K562 (cell line): ENCODE measurements around the gene COL13A1. TPM values are rescaled to one million over a fixed set of nuclear protein-coding genes. Genes with fewer than 3 reads are reported as not detected.

Experiments
- ATAC-seq: fragments of 200-7000 bp; cut with Tn5 transposase; 3 replicates; pipeline ENCODE4 v1.9.1; 2020; ENCODE audit warnings: moderate library complexity
- BruUV-seq: library from RNA; stranded (reverse); fragments of 400-500 nt; replicated peaks from 2 replicates; lab custom pipeline; 2021; lab: Mats Ljungman, UMichigan
- CTCF ChIA-PET: fragments of 300-600 bp; formaldehyde crosslinking; extraction: SDS; loops from one replicate; lab custom pipeline; 2021; ENCODE audit warnings: low intra/inter-chr PET ratio; lab: Yijun Ruan, JAX
- POLR2A ChIA-PET: fragments of 300-600, 350-650 bp; sonication (Branson Sonifier 250); formaldehyde crosslinking; extraction: SDS; loops from one replicate; lab custom pipeline; 2021; ENCODE audit warnings: antibody characterized with exemption, inconsistent platforms; lab: Yijun Ruan, JAX
- DNase-seq, 4 experiments: peaks; one replicate each; pipeline versions ENCODE4 v3.0.0 to v3.0.0-alpha.2; 2011 to 2018; ENCODE audit warnings: low spot score in 3 of 4, mixed read lengths in 3 of 4; ENCODE audit errors: extremely low read depth in 1 of 4
- FAIRE-seq: peaks from 2 replicates; lab custom pipeline; 2011; peaks lifted over from hg19 to GRCh38; lab: Jason Lieb, UNC
- H2AFZ ChIP-seq: 2 replicates; pipeline ENCODE4 v1.6.0; 2011; ENCODE audit warnings: low read depth, low read length, control low read depth, inconsistent platforms
- H3K27ac ChIP-seq: fragments of 200-600 bp; 3 replicates; pipeline ENCODE4 v1.8.0; 2011; ENCODE audit warnings: low read depth, mild to moderate bottlenecking, control low read depth, inconsistent platforms, low read length, moderate library complexity, mixed read lengths; ENCODE audit errors: extremely low read depth
- H3K27me3 ChIP-seq, 2 experiments: fragments of 300-600 bp in 1 of 2; 2 replicates in 1 of 2; 3 replicates in 1 of 2; pipeline versions ENCODE4 v1.6.0 to v1.8.0; 2011; ENCODE audit warnings: inconsistent platforms in 2 of 2, low read length in 2 of 2, mild to moderate bottlenecking in 1 of 2, mixed read lengths in 1 of 2, moderate library complexity in 1 of 2; ENCODE audit not compliant: control insufficient read depth in 2 of 2, insufficient read depth in 2 of 2
- H3K36me3 ChIP-seq: fragments of 300-600 bp; 3 replicates; pipeline ENCODE4 v1.8.0; 2011; ENCODE audit warnings: mild to moderate bottlenecking, low read length, inconsistent platforms; ENCODE audit not compliant: control insufficient read depth, insufficient read depth
- H3K4me1 ChIP-seq, 2 experiments: fragments of 200-600 bp in 1 of 2; replicated peaks in 1 of 2; 2 replicates in 1 of 2; 3 replicates in 1 of 2; pipeline versions ENCODE4 v1.5.1 to v1.8.0; 2011; ENCODE audit warnings: inconsistent platforms in 2 of 2, low read length in 2 of 2, mild to moderate bottlenecking in 1 of 2, mixed read lengths in 1 of 2, moderate library complexity in 1 of 2; ENCODE audit not compliant: control insufficient read depth in 2 of 2, insufficient read depth in 2 of 2
- H3K4me2 ChIP-seq: 2 replicates; pipeline ENCODE4 v1.6.1; 2011; ENCODE audit warnings: low read length, control low read depth, inconsistent platforms, mixed read lengths; ENCODE audit not compliant: insufficient read depth
- H3K4me3 ChIP-seq: fragments of 200-600 bp; sonication (generic), shearing (Covaris generic); 2 replicates; pipeline ENCODE4 v1.5.1; 2016; ENCODE audit warnings: control low read depth, inconsistent platforms
- H3K79me2 ChIP-seq: fragments of 200-600 bp; 3 replicates; pipeline ENCODE4 v1.8.0; 2011; ENCODE audit warnings: low read length, inconsistent platforms; ENCODE audit not compliant: control insufficient read depth, insufficient read depth
- H3K9ac ChIP-seq, 2 experiments: 2 replicates each; pipeline versions ENCODE4 v1.6.0 to v1.6.1; 2011; ENCODE audit warnings: low read depth in 2 of 2, low read length in 2 of 2, control low read depth in 1 of 2, inconsistent platforms in 1 of 2, mild to moderate bottlenecking in 1 of 2, mixed read lengths in 1 of 2; ENCODE audit not compliant: insufficient read depth in 1 of 2
- H3K9me1 ChIP-seq: one replicate; pipeline ENCODE4 v1.6.0; 2011; ENCODE audit warnings: inconsistent platforms, mild to moderate bottlenecking, low read length, moderate library complexity; ENCODE audit not compliant: control insufficient read depth, insufficient read depth
- H3K9me3 ChIP-seq: replicated peaks from 2 replicates; pipeline ENCODE4 v1.5.1; 2011; ENCODE audit warnings: low read depth, low read length, inconsistent platforms; ENCODE audit not compliant: control insufficient read depth, insufficient read depth
- H4K20me1 ChIP-seq: replicated peaks from 2 replicates; pipeline ENCODE4 v1.6.1; 2011; ENCODE audit warnings: low read length, inconsistent platforms, mixed read lengths; ENCODE audit not compliant: control insufficient read depth, insufficient read depth
- CBFA2T3 ChIP-seq: fragments of 450-650 bp; IDR thresholded peaks from 2 replicates; pipeline ENCODE4 v1.6.1; 2017
- MCM3 ChIP-seq: fragments of 450-650 bp; IDR thresholded peaks from 2 replicates; pipeline ENCODE4 v1.6.1; 2016
- MEF2D ChIP-seq: conservative IDR thresholded peaks from 2 replicates; pipeline ENCODE4 v1.6.1; 2016; ENCODE audit warnings: low read depth, missing genetic modification characterization, missing compliant biosample characterization
- MIER1 ChIP-seq: fragments of 450-650 bp; IDR thresholded peaks from 2 replicates; pipeline ENCODE4 v1.6.1; 2016; ENCODE audit warnings: antibody characterized with exemption, mild to moderate bottlenecking, low read depth
- NR3C1 ChIP-seq: sonication (generic); formaldehyde crosslinking; IDR thresholded peaks from 2 replicates; pipeline ENCODE4 v1.8.1; 2022; ENCODE audit warnings: missing genetic modification reagents
- POLR2AphosphoS2 ChIP-seq: IDR thresholded peaks from 2 replicates; pipeline ENCODE4 v1.6.1; 2012; ENCODE audit warnings: low read length, improper control_type of control experiment
- SRF ChIP-seq, 2 experiments: fragments of 250-450, 450-650 bp in 1 of 2; sonication (Bioruptor Pico) in 1 of 2; sonication (generic) in 1 of 2; formaldehyde crosslinking; IDR thresholded peaks; 2 replicates each; pipeline versions ENCODE4 v1.5.0 to v1.5.1; 2020 to 2022; ENCODE audit warnings: mild to moderate bottlenecking in 1 of 2, missing genetic modification reagents in 1 of 2
- SRSF1 ChIP-seq: fragments of 200-400 bp; formaldehyde crosslinking; IDR thresholded peaks from 2 replicates; pipeline ENCODE4 v1.6.1; 2017; ENCODE audit warnings: mild to moderate bottlenecking, low read depth, low read length, moderate library complexity
- SRSF3 ChIP-seq: fragments of 200-400 bp; formaldehyde crosslinking; IDR thresholded peaks from 2 replicates; pipeline ENCODE4 v1.6.1; 2016; ENCODE audit warnings: mild to moderate bottlenecking, low read length, moderate library complexity; ENCODE audit not compliant: insufficient read depth
- ZNF197 ChIP-seq: fragments of 200-800 bp; sonication (Bioruptor generic); IDR thresholded peaks from 2 replicates; pipeline ENCODE4 v1.6.1; 2016; ENCODE audit warnings: low read depth, missing genetic modification characterization, missing compliant biosample characterization
- ZNF444 ChIP-seq: fragments of 250-450 bp; sonication (Bioruptor Pico); IDR thresholded peaks from 2 replicates; pipeline ENCODE4 v1.4.0; 2020; ENCODE audit warnings: mild to moderate bottlenecking, moderate library complexity
- ZNF589 ChIP-seq: fragments of 200-800 bp; sonication (Bioruptor generic); IDR thresholded peaks from 2 replicates; pipeline ENCODE4 v1.6.1; 2016; ENCODE audit warnings: low read depth, missing genetic modification characterization, missing compliant biosample characterization
- ZNF644 ChIP-seq: fragments of 200-800 bp; sonication (Bioruptor generic); IDR thresholded peaks from 2 replicates; pipeline ENCODE4 v1.6.1; 2016; ENCODE audit warnings: low read depth, missing genetic modification characterization, missing compliant biosample characterization
- ZNF785 ChIP-seq: fragments of 250-450 bp; sonication (Bioruptor Pico); IDR thresholded peaks from 2 replicates; pipeline ENCODE4 v1.4.0; 2020; ENCODE audit warnings: mild to moderate bottlenecking
- ZSCAN32 ChIP-seq: fragments of 450-650 bp; formaldehyde crosslinking; IDR thresholded peaks from 2 replicates; pipeline ENCODE4 v1.4.0; 2020; ENCODE audit warnings: mild to moderate bottlenecking, moderate library complexity
- WGBS: fragments of 100-300 bp; shearing (Covaris generic); methylation state at CpG from one replicate; pipeline ENCODE4 v1.1.6; 2016; ENCODE audit warnings: low coverage, mixed read lengths; ENCODE audit not compliant: insufficient coverage; ENCODE audit errors: missing lambda C conversion rate; 5-methylcytosine and 5-hydroxymethylcytosine counted together
- in situ Hi-C: fragments of 300-500 bp; cut with MboI; formaldehyde crosslinking; loops from 4 replicates; pipeline ENCODE4 v1.15.0; 2018; ENCODE audit warnings: inconsistent platforms, mixed read lengths
- intact Hi-C: fragments of 100-400 bp; cut with micrococcal nuclease; formaldehyde crosslinking; loops from 2 replicates; pipeline ENCODE4 v1.14.2; 2022
- polyA plus RNA-seq, 8 experiments: library from polyadenylated mRNA; depleted of rRNA in 4 of 8; stranded (reverse) in 5 of 8; unstranded in 3 of 8; fragments of >200 nt; fragmentation: Nextera tagmentation in 2 of 8; fragmentation: Illumina TruSeq in 1 of 8; extraction: Ambion mirVana in 2 of 8; extraction: Trizol in 1 of 8; gene quantifications; 2 replicates each; pipeline versions ENCODE4 v1.2.1 to v1.2.3, GENCODE V29; 2011 to 2014; ENCODE audit warnings: inconsistent platforms in 1 of 8, missing spikeins in 1 of 8
- total RNA-seq, 7 experiments: library from RNA; depleted of rRNA in 6 of 7; stranded (reverse); fragments of >200 nt in 6 of 7; fragmentation: Illumina TruSeq in 2 of 7; extraction: Trizol in 2 of 7; gene quantifications; 2 replicates each; pipeline versions ENCODE4 v1.2.1 to v1.2.3, GENCODE V29; 2011 to 2021; ENCODE audit warnings: low replicate concordance in 1 of 7
- TF ChIP-seq, protein P1 (sequence below): fragments of 250-450 bp; sonication (Bioruptor Pico); IDR thresholded peaks from 2 replicates; pipeline ENCODE4 v1.4.0; 2020

The COL13A1 gene
- total and polyA plus RNA-seq, 9 of the 15 experiments (the other 6 are each of a cell fraction or from before 2014, with no cell fraction given): not detected

DNA sequence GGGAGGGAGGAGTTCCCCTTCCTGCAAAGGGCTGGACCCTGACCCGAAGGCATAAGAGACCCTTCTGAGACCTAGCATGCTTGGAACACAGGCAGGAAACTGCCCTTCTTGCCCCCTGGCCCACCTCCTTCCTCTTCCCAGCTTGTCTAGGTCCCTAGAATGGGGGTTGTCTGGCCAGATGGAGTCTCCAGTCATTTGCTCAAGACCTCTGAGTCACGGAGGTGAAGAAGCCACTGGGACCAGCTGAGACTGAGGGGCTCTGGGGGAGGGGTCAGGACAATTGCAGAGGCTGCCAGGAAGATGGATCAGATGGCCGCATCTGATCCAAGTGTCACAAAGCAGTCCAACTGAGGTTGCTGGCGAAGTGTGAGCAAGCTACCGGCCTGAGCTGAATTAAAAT lies 46.2 kb downstream of the COL13A1 start:
- no peaks in the 10 kb centered on the region for H3K36me3 ChIP-seq
- TF ChIP-seq NR3C1: no peak
- TF ChIP-seq, all 486 proteins: peak for 0
- BruUV-seq: no TSS peak
- Histone ChIP-seq H3K27ac (no peak overlapping the region), H3K27me3 (peaks cover 32 to 70% of the 10 kb centered on the region in 2 experiments), H3K9me1 (no peaks in the 10 kb centered on the region), H3K79me2 (no peaks in the 10 kb centered on the region), H4K20me1 (peaks cover 9% of the 10 kb centered on the region; the same call in 1 of the 2 replicates), H3K4me1 (no peaks in the 10 kb centered on the region), H3K9me3 (no peaks in the 10 kb centered on the region), H3K9ac (no peak overlapping the region), H2AFZ (no peak overlapping the region), H3K4me2 (no peak overlapping the region), H3K4me3 (no peak overlapping the region)
- FAIRE-seq (no peak), ATAC-seq (no peak), DNase-seq (no peak)
- intact Hi-C loops (no loop called here), in situ Hi-C loops (no loop called here)
- CTCF ChIA-PET: no interaction called here
- POLR2A ChIA-PET: interaction anchor here (0.6 to 0.7 kb wide), 2 partner anchors 267 to 434 kb away, joined by 3 read pairs; no protein-coding TSS in a partner anchor
- 0% methylated on average over 5 of the region's 5 CpGs for WGBS

DNA sequence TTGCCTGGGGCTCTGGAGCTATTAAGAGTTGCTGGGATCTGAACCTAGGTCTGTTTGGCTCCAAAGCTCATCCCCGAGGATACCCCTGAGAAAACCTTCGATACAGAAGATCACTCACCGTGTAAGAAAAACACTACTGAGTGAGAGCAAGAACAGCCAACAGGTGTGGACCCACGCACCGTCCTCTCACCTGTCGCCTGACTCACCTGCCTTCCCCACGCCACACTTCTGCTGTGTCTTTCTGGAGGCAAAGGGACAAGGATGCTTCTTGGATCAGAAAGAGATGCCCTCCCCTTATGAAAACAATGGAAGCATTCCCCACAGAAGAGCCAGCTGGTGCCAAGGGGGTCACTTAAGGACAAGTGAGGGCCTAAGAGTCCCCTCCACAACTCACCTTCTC lies 46.7 kb downstream of the COL13A1 start:
- no peak for ATAC-seq
- no peaks in the 10 kb centered on the region for H3K79me2 ChIP-seq
- peaks cover 9% of the 10 kb centered on the region; the same call in 1 of the 2 replicates for H4K20me1 ChIP-seq
- no peak overlapping the region for H3K27ac ChIP-seq
- no peaks in the 10 kb centered on the region for H3K4me1 ChIP-seq
- no peaks in the 10 kb centered on the region for H3K36me3 ChIP-seq
- no peak overlapping the region for H2AFZ ChIP-seq
- H3K9ac ChIP-seq: no peak overlapping the region
- H3K4me3 ChIP-seq: no peak overlapping the region
- no TSS peak for BruUV-seq
- DNase-seq: no peak
- FAIRE-seq: no peak
- TF ChIP-seq MIER1 (no peak), MCM3 (no peak), SRF (CRISPR knock-in tag; IDR thresholded peaks at IDR 0.05) (no peak), ZSCAN32 (CRISPR knock-in tag) (no peak), ZNF589 (no peak), ZNF197 (no peak), ZNF644 (tag) (no peak), SRSF3 (no peak), POLR2AphosphoS2 (no peak), MEF2D (tag) (no peak), ZNF444 (CRISPR knock-in tag) (no peak), ZNF785 (no peak), CBFA2T3 (no peak), SRSF1 (no peak)
- TF ChIP-seq, protein P1, sequence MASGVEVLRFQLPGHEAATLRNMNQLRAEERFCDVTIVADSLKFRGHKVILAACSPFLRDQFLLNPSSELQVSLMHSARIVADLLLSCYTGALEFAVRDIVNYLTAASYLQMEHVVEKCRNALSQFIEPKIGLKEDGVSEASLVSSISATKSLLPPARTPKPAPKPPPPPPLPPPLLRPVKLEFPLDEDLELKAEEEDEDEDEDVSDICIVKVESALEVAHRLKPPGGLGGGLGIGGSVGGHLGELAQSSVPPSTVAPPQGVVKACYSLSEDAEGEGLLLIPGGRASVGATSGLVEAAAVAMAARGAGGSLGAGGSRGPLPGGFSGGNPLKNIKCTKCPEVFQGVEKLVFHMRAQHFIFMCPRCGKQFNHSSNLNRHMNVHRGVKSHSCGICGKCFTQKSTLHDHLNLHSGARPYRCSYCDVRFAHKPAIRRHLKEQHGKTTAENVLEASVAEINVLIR: no peak
- ChIA-PET POLR2A (interaction anchor here (0.6 kb wide), 2 partner anchors 270 to 433 kb away, joined by 3 read pairs; no protein-coding TSS in a partner anchor), CTCF (no interaction called here)
- H3K4me2 ChIP-seq: no peak overlapping the region
- under 1% methylated on average over 7 of the region's 7 CpGs for WGBS
- H3K9me1 ChIP-seq: no peaks in the 10 kb centered on the region
- H3K27me3 ChIP-seq: peaks cover 32 to 67% of the 10 kb centered on the region in 2 experiments
- intact Hi-C loops (no loop called here), in situ Hi-C loops (no loop called here)
- H3K9me3 ChIP-seq: no peaks in the 10 kb centered on the region
